Type B pancreatic cell (in vitro differentiated cells): ENCODE data around the gene FAM228A. TPM values are rescaled to one million over a fixed set of nuclear protein-coding genes. Genes with fewer than 3 reads are reported as not detected.
A peak's percentile ranks its signal among the peaks of the same experiment; 100 is the strongest.

Experiments
- DNase-seq: peaks from one replicate; pipeline ENCODE4 v3.0.0; 2021; ENCODE audit warnings: mixed read lengths; ENCODE audit not compliant: unreplicated experiment; ENCODE audit errors: extremely low spot score
- H3K27ac Mint-ChIP-seq: 2 replicates; pipeline ENCODE4 v1.8.0; 2021; ENCODE audit warnings: mild to moderate bottlenecking, mixed read lengths
- H3K27me3 Mint-ChIP-seq: 2 replicates; pipeline ENCODE4 v1.8.0; 2021; ENCODE audit warnings: mixed read lengths
- H3K36me3 Mint-ChIP-seq: 2 replicates; pipeline ENCODE4 v1.8.0; 2021; ENCODE audit warnings: mixed read lengths
- H3K4me1 Mint-ChIP-seq: one replicate; pipeline ENCODE4 v1.8.0; 2021; ENCODE audit warnings: mixed read lengths; ENCODE audit not compliant: unreplicated experiment
- H3K4me3 Mint-ChIP-seq: 2 replicates; pipeline ENCODE4 v1.8.0; 2021; ENCODE audit warnings: mild to moderate bottlenecking, mixed read lengths
- H3K9me3 Mint-ChIP-seq: 2 replicates; pipeline ENCODE4 v1.8.0; 2021; ENCODE audit warnings: mixed read lengths
- CTCF ChIP-seq: fragments of 200-600 bp; sonication (generic); conservative IDR thresholded peaks from 2 replicates; pipeline ENCODE4 v1.5.0; 2021; ENCODE audit warnings: antibody characterized with exemption, mild to moderate bottlenecking
- total RNA-seq: library from RNA; stranded (reverse); gene quantifications from 2 replicates; pipeline ENCODE4 v1.2.1, GENCODE V29; 2021; ENCODE audit warnings: low replicate concordance

FAM228A gene
- total RNA-seq, 1 donor from 2014 or later, result not detected

DNA sequence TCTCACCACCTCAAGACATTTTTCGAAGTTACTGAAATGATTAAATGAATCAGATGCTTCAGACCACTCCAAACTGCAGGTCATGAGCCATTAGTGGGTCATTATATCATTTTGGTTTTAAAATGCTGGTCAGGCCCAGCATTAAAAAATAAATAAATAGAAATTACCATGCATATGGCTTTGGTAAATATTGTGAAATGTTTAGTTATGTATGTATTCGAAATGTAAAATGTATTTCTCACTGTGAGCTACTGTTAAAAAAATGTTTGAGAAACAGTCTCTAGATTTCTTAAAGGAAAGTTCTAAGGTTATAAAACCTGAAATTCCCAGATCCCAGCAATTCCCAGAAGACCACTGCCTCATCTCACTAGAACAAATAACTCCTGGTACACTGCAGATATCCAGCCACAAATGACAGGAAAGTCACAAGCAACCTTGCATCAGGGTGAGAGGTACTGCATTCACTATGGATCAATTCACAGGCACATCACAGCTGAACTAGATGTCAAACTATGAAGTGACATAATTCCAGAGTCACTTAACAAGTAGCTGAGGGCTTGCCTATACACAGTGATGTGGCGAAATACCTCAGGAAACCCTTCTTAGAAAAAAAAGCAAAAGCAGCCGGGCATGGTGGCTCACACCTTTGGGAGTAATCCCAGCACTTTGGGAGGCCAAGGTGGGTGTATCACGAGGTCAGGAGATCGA is 46.6 kb downstream of the FAM228A start:
- no peak for DNase-seq
- no peak for TF ChIP-seq CTCF
- H3K36me3 Mint-ChIP-seq, result no peaks in the 10 kb centered on the region
- no peak overlapping the region for H3K4me3 Mint-ChIP-seq
- peaks cover 13% of the 10 kb centered on the region for H3K4me1 Mint-ChIP-seq
- H3K27ac Mint-ChIP-seq, result no peak overlapping the region
- H3K9me3 Mint-ChIP-seq, result no peaks in the 10 kb centered on the region
- H3K27me3 Mint-ChIP-seq, result no peaks in the 10 kb centered on the region

DNA sequence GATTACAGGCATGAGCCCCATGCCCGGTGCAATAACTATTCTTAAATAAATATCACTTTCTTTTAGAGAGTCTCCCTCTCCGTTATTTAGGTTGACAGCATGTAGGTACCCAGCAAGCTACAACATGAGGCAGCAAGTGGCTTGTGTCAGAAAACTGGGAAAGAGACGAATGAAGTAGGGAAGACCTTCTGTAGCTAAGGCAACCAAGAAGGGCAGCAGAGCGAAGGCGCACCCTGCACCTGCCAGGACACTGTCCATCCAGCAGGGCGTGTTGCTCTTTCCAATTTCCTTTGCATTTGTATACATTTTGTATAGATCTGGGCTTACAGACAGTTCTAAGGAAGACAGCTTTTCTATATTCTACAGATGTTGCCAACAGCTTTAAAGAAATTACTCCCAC is 48.1 kb downstream of the FAM228A start:
- H3K27ac Mint-ChIP-seq, result no peak overlapping the region
- H3K36me3 Mint-ChIP-seq, result no peaks in the 10 kb centered on the region
- no peak overlapping the region for H3K4me3 Mint-ChIP-seq
- no peak for TF ChIP-seq CTCF
- H3K4me1 Mint-ChIP-seq, result peaks cover 13% of the 10 kb centered on the region
- no peaks in the 10 kb centered on the region for H3K9me3 Mint-ChIP-seq
- DNase-seq, result no peak
- no peaks in the 10 kb centered on the region for H3K27me3 Mint-ChIP-seq

DNA sequence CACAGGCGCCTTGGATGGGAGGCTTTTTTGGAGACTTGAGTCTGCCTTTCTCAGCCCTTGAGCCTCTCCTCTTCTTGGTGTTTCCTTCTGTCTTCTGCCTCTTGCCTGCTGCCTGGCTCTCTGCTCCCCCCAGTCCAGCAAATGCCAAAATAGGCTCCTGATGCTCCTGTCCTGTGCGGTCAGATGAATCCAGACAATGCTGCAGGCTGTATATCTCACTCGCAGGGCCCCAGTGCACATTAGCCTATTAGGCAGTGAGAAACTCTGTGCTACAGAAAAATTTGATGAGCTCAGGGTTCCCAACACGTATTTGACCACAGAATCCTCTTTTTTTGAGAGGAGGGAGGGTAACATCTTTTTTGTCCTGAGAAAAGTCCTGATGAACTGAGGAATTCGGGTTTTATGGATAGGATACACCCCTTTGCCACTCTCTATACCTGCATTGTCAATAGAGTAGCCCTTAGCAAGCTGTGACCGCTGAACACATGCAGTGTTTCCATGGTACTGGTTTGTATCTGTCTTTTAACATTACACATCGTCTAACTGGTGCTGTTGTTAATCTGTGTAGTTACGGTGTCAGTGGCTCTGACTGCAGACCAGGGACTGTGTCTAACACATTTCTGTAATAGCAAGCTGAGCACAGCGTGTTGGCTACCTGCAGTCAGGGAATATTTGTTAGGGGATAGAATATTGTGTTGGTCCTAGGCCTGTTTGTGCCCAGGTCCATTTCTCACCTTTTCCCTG is 50.8 kb downstream of the FAM228A start:
- TF ChIP-seq CTCF, result no peak
- Mint-ChIP-seq H3K27me3 (no peaks in the 10 kb centered on the region), H3K27ac (no peak overlapping the region), H3K36me3 (no peaks in the 10 kb centered on the region), H3K4me1 (peaks cover 13% of the 10 kb centered on the region), H3K9me3 (no peaks in the 10 kb centered on the region), H3K4me3 (no peak overlapping the region)
- DNase-seq, result no peak

- no peak overlapping the region for H3K27ac Mint-ChIP-seq
Observed at GRCh38 chr2:24228470-24228869, 53.6 kb downstream of the FAM228A start.

DNA sequence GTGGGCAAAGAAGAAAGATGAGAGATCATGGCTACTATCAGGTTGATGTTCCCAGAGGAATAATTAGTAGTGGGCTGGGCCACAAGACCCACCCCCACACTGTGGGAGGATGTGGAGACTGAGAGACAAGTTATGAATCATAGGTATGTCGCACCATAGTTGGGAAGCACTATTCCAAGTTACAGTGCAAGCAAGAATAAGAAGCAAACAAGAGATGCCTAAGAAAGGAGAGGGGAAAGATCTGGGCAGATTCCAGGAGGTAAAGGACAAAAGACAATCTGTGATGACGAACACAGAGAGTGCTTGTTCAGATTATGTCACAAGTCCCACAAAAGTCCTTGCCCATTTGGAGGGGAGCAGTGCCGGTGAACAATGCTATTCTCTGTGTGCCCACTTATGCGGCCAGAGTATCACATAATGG is 56.6 kb downstream of the FAM228A start:
- H3K27me3 Mint-ChIP-seq, result no peaks in the 10 kb centered on the region
- no peak for TF ChIP-seq CTCF
- no peaks in the 10 kb centered on the region for H3K9me3 Mint-ChIP-seq
- no peak for DNase-seq
- peaks cover under 1% of the 10 kb centered on the region for H3K4me1 Mint-ChIP-seq
- H3K4me3 Mint-ChIP-seq, result no peak overlapping the region
- H3K36me3 Mint-ChIP-seq, result no peaks in the 10 kb centered on the region
- no peak overlapping the region for H3K27ac Mint-ChIP-seq

More at GRCh38 chr2:24228470-24228869, 53.6 kb downstream of the FAM228A start:
- no peaks in the 10 kb centered on the region for H3K9me3 Mint-ChIP-seq
- H3K36me3 Mint-ChIP-seq, result no peaks in the 10 kb centered on the region
- DNase-seq, result no peak
- peak; percentile 45 for TF ChIP-seq CTCF
- H3K4me3 Mint-ChIP-seq, result no peak overlapping the region
- peaks cover 13% of the 10 kb centered on the region for H3K4me1 Mint-ChIP-seq
- no peaks in the 10 kb centered on the region for H3K27me3 Mint-ChIP-seq
